HG02852 (cell line): ENCODE measurements around the gene GRIA4.
"Not testable (repeated sequence)": the region's sequence is repeated elsewhere in the genome, so short reads cannot be mapped to it uniquely, and the experiment has no call there.

Experiments
- ATAC-seq: cut with Tn5 transposase; IDR thresholded peaks from one replicate; pipeline ENCODE4 v1.9.1; 2021; ENCODE audit warnings: mild to moderate bottlenecking, moderate library complexity; ENCODE audit not compliant: unreplicated experiment

GRIA4 gene

DNA sequence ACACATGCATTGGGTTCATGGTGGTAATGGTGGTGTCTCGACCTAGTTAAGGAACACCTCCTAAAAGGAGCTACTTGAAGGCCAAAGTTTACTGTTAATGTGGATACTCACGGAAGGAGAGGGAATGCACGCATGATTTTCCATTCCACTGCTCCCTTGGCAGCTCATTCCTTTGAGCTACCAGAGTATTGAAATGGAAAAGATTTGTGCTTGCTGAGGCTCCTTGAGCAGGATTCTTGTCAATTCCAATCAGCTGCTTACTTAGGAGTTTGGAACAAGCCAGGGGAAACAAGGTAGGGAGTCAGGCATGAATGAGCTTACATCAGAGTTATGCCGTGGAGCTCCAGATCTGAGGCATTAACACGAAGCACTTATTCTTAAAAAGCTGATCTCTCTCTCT is 108.8 kb downstream of the GRIA4 start:
- no peak for ATAC-seq

DNA sequence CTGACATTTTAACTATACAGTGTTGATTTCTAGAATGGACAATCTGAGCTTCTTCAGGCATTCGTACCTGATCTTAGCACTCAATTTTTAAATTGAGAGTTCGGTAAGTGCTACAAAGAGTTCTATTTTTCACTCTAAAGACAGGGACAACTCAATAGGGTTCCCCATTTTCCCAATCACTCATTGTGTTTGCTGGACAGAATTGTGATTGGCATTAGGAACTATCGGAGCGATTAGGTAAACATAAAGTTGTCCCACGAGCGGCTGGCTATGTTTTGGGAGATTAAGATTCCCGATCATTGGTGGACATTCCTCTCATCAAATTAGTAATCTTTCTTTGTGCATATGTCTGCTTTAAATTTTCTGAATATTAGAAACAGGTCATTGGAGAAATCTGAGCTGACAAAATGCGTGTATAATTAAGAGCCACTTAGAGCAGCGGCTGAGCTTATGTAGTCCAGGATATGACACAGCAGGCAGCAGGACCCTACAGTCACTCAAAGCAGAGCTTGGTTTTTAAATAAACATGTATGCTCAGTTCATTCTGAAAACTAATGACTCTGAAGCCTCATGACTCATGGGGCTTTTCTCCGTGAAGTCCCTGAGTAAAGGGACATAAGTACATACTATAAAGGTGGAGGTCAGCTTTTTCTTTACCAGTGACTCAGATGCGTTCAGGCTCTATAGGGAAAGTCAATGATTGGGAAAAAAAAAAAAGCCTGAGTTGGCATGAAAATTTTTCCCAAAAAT is 109.4 kb downstream of the GRIA4 start:
- ATAC-seq: peak; percentile 93

DNA sequence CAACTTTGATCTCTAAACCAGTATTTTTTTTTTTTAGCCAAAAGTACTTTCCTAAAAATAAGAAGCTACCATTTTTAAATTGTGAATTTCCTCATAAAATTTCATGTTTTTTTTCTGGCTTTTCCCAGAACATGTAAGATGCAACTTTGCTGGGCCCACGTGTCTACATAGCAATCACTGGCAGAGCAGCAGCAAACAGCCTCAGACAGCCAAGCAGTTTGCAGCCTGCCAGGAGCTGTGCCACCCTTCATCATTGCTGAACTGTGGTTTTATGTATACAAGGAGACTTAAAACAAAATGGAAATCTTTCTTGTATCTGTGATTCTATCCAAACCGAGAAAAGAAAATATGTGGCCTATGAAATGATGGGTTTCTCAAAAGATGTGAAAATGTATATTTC is 110.2 kb downstream of the GRIA4 start:
- ATAC-seq: no peak

DNA sequence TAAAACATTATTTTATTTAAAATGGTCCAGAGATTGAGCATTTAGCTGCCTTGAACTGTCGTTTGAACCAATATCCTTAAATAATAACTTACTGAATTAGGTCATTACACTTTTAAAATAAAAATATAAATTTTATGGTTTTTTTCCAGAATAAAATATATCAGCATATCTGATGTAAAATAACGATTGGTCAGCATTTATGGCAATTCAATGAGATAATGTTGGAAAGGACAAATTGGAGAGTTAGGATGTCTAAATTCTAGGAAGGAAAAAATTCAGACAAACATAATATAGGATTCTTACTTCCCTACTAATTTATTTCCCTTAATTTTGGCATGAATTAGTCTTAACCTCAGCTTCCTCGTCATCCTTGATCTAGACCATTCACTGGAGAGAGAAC is 113.4 kb downstream of the GRIA4 start:
- ATAC-seq: no peak

DNA sequence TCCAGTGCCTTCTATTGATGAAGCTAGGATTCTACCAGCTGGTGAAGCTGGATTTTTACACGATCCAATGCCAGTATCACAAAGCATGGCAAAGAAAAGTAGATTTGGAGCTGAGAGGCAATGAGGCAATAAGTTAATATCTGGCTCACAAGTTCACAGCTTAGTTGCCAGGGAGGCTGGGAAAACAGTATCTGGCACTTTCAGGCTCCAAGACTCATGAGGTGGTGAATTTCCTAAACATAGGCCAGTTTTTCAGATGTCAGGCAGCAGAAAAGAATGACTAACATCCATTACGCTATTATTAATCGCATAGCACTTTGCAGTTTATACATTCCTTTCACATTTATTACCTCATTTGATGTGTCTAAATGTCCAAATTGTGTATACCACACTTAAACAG is 122.7 kb downstream of the GRIA4 start:
- no peak for ATAC-seq

DNA sequence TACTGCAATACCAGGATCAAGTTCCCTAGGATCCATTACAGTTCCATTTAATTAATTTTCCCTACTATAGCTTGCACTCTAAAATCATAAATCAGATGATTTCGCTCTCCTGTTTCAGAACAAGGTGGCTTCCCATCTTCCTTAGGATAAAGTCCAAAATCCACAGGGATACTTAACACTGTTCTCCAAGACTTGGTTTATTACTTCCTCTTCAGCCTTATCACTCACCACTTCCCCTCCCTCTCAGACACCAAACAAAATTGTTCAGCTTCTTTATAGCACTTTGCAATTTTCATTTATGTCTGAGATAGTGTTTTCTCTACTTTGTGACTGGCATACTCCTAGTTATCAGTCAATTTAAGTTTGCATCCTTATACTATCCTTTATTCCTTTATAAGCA is 124.6 kb downstream of the GRIA4 start:
- ATAC-seq: no peak

DNA sequence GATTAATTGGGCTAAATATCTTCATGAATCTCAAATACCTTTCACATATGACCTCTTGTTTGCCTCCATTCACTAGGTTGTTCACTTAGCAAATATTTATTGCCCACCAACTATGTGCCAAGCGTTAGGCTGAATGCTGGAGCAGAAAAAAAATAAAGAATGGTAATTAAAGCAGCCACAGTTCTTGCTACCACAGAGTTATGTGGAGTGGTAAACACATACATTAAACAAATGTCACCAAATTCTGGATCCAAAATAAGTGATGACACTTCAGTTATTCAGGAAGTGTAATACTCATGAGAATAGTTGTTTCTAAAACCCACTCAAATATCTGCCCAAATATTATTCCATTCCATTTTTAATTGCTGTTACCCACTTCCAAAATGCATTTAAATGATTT is 128.4 kb downstream of the GRIA4 start:
- ATAC-seq: no peak

DNA sequence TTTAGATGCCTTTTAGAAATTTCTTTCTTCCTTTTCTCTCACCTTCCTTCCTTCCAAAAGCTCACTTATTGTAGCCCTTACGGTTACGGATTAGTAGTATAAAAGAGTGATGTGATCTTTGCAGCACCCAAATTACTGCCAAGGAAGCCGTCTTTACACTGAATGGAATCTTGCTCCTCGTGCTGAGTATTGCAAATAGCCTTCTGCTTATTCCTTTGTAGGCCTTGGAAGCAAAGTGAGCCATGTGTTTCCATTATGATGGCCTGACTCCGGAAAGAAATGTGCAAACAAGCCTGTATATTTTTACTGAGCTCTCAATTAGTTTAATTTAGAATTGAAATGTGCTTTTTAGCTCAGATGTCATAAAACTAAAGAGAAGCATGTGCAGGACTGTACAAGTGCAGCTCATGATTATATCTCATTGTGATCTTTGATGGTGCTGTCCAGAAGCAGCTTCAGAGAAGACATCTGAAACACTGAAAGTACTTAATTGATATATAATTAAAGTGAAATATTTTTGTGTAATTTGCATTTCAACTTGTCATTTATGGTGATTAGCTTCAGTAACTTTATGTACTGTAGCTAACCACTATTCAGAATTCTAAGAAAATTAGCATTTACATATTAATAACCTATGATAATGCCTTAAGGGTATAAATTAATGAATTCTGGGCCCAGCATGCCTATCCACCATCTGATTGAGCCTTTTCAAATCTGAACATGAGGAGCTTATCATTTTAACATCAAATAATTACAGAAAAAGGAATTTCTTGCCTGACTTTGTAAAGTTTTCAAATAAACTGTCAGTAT is 129.3 kb downstream of the GRIA4 start:
- no peak for ATAC-seq

DNA sequence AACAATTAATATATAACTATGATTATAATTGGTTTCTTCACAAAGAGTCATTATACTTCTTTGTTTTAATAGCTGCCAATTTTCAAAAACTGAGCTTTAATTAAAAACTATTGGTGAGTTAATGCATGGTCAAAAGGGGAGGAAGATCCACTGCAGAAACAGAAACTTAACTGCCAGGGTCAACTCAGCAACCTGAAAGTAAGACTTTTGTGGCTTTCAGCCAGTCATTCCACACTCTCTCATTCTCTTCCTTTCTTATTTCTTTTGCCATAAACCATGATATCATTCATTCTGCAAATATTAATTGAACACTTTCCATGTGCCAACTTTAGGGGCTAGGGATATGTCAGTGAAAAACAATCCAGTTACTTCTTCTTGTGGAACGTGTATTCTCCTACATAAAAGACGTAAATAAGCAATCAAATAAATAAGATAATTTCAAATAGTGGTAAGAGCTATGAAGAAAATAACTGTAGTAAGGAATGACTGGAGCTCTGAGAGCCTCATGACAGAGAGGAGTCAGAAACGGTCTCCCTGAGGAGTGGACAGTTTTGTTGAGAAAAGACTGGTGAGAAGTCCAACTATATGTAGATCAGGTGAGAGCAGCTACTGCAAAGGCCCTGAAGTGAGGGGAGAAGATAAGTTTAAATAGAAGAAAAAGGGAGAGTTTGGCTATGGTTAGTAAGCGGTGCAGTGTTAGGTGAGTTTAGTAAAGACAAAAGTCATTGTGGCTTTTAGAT is 130.5 kb downstream of the GRIA4 start:
- ATAC-seq: peak; percentile 93

DNA sequence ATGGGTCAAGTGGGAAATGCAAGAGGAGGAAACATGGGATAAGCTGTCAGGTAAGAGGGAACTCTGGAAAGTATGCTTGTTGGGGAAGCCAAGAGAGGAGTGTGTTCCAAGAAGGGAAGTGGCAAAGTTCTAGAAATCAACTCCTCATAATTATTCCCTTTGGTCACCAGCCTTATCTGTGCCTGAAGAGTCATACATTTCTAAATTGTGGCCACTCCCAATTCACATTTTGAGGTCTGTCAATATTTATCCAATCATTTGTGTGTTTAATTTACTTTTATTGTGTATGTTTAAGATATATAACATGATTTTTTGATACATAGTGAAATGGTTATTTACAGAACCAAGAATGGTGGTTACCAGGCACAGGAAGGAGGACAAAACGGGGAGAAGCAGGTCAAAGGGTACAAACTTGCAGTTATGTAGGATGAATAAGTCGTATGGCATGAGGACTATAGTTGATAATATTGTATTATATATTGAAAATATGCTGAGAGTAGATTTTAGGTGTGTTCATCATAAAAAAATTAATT is 131.7 kb downstream of the GRIA4 start:
- no peak for ATAC-seq

DNA sequence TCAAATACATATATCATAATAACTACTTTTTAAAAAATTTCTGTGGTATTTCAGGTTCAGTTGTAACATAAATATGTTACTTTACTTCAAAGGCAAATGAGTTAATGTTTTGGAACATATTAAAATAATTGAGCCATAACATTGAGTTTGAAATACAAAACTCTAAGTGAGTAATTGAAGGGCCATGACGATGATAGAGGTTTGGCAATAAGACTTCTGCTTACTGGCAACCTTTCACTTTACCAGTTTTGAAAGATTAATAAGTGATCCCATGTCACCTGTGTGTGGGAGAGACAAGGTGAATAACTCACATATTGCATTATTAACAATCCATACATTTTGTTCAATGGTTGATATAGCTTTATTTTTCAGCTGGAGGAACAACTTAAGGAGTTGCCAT is 144.4 kb downstream of the GRIA4 start:
- no peak for ATAC-seq

DNA sequence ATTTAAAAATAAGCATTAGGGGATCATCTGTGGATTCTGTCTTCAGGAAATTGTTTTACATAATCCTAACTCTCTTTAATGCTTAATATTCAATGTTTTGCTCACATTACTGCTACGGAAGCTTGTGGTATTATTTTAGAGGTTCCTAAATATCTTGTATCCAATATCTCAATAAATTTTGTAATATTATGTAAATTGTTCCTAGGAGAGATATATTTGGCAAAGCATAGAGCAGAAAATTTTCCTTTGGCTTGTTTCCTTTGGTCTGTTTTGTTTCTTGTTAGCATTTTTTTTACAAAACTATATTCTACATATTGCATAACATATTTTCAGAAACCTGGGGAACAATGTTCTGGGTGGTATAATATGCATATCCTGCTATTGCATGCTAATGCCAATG is 144.8 kb downstream of the GRIA4 start:
- ATAC-seq: no peak

DNA sequence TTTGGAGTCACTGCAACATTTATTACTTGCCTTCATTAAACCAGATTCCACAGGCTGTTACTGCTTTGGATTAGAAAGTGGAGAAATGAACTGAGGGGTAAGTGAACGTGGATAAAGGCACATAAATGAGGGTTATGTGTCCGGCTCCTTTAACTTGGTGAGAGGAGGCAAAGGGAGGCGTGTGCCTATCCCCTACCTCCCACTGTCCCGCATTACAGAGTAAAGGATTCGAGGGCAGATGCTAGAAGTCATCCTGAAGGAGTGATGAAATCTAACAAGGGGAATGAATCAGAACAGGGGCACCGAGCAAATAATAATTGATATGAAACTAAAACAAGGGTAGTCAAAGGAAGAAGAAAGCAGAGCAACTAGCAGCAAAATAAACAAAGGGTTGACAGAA is 147.2 kb downstream of the GRIA4 start:
- ATAC-seq: no peak

DNA sequence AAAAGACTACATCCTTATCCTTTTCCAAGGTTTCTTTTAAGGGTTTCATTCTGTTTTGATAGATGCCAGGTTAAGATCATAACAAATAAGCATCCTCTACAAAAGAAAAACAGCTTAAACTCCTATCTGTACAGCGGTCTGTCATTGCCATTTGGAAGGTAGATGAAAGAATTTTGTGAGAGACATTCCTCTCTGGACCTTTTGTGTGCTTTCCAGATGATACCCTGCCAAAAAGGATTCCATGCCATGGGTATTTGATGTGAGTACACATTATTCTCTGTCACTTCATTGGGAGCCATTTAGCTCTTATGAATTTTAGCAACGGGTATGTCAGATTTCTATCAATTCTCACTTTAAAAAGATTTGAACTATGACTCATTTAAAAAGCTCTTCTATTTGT is 153.7 kb downstream of the GRIA4 start:
- no peak for ATAC-seq

DNA sequence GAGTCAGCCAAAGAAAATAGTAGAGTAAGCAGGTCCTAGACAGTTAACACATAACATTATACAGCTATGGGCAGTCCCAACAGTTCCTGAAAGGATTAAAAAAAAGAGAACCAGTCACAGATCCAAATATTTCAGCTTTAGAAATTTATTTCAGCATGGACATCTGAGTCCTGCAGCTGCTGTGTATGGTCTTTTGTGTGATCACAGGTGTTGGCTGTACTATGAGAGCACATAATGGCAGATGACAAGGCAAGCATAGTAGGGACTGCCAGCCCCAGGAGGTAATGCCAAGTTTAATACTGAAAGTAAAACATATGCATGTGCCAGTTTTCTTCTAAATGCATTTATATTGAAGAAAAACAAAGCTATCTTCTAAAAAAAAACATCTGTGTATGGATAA is 158.1 kb downstream of the GRIA4 start:
- ATAC-seq: no peak

DNA sequence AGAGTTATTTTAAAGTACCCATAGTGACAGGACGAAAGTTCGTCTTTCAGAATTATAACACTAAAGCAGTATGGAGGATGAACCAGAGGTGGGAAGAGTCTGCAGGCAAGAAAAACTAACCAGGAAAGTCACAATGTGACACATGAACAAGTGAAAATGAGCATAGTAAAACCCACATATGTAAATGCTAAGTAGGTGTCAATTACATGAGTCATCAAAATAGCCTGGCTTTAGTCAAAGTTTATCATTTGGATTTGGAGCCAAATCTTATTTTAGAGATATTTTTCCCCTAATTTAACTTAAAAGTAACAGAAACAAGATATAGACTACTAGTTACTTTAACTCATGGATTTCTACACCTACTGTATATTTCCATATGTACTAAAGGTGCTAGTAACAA is 159.8 kb downstream of the GRIA4 start:
- no peak for ATAC-seq

DNA sequence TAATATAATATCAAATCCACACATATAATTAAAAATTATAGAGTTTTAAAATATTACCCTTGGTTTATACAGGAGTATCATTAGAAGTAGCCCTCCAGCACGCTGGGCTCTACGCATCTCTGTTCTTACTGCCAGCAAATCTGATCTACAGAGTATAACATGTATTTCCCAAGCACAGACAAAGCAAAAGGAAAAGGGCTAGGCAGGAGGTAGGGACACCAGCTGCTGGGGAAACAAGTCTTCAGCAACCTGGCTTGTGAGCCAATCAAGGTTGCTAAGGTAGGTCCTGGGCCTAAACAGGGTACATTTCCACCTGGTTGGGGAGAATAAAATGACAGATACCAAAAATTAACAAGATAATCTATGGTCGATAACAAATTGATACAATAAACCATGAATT is 163.6 kb downstream of the GRIA4 start:
- not testable (repeated sequence) for ATAC-seq

DNA sequence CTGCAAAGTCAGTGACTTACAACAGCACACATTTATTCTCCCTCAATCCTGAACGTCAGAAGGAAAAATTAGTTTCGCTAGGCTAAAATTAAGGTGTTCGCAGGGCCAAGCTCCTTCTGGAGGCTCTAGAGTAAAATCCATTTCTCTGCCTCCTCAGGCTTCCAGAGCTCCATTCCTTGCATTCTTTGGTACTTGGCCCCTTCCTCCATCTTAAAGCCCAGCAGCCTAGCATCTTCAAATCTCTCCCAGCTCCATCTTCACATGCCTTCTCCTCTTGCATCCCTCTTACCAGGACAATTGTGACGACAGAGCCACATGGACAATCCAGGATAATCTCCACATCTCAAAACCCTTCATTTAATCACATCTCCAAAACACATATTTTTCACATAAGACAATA is 165.0 kb downstream of the GRIA4 start:
- ATAC-seq: no peak

DNA sequence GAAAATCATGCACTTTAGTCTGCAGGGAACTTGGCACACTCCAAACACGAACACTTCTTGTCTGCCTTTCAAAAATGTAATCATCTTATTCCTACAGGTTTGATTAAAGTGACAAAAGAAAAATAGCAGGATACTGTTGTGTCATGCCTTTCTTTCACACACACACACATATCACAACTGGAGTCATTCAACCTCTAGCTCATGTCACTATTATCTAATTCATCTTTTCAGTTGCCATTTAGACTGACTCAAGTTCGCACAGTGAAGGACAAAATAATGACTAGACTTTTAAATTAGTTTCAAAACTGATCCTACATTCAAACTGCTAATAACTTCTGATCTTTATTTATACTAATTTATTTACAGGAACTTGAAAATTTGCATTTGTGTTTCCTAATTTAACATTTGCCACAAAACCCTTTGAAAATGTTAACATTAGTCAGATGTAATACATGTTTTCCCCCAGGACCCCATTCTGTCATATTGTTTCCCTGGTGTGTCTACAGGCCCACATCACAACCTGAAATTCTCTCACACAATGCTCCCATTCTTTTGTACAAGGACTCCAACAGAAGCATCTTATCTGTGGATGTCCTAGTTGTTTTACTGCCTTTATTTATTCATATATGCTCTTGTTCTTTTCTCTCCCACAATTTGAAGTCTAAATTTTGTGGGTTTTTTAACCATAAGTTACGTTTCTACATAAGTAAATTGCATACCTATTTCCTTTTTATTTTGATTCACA is 171.1 kb downstream of the GRIA4 start:
- no peak for ATAC-seq

DNA sequence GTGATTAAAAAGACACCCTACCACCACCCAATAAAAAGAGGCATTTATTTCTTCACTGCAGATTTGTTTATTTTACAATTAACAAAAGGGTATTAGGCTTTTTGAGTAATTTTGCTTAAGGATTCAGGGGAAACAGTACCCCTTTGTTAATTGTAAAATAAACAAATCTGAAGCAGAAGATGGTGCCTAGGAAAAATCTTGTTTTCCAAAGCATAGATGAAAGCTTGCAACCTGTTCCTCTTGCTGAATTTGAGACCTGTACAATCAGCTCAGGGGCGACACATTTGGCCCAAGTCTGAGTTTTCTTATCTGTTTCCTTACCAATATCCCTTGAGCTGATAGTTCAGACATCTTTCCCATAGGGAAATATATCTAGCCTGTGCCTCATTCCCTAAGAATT is 171.9 kb downstream of the GRIA4 start:
- ATAC-seq: no peak

DNA sequence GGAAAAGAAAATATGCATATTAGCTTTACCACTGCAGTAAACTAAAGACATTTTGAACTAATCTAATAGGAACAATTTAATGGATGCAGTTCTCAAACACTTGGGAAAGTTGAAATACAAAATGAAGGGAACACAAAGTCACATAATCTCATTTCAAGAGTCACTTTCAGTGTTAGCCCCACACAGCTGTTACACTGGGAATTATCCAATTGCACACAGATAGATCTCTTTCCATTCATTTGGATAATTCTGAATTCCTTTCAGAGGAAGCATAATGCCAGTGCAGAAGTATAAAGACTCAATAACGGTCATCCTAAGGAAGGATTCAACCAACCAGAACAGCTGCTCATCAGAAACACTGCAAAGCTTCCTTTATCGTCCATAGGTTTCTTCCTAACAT is 173.3 kb downstream of the GRIA4 start:
- ATAC-seq: no peak
